ENCODE results near the gene CREBBP.
"Not testable (repeated sequence)": the region's sequence is repeated elsewhere in the genome, so short reads cannot be mapped to it uniquely, and the experiment has no call there.

CREBBP gene

GRCh38 chr16:3880623-3881498 is at the start of gene CREBBP:
TSS of gene CREBBP (minus strand) at chr16:3880713. CDS start at chr16:3879916, 797 bp downstream.
- peak; percentile 97 for DNase-seq (ENCODE audit: low spot score)

GRCh38 chr16:3927147-3927546 is 46.6 kb upstream of the CREBBP start:
- not testable (repeated sequence) for DNase-seq (ENCODE audit: low spot score)

GRCh38 chr16:3924763-3925162 is 44.2 kb upstream of the CREBBP start:
- DNase-seq (ENCODE audit: low spot score) = no peak

DNA sequence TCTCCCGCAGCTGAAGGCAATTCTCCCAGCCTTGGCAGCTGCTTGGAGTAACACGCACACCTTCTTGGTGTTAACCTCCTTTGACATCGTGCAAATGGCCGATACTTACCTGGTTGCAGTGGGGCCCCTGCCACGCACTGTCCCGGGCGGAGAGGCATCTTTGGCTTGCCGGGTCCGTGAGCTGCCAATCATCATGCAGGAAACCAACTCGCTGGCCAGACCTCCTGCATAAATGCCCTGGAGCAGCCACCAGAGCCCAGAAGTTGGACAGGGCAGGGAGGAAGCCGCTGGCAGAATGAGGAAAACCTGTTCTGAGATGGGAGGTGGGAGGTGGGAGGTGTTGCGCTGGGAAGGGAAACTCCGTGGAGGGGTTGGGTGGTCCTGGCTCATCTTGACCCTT is 41.7 kb upstream of the CREBBP start:
- DNase-seq (ENCODE audit: low spot score) = no peak

- DNase-seq (ENCODE audit: low spot score) = no peak
These were observed 39.7 kb upstream of the CREBBP start for GRCh38 chr16:3920206-3920605.

DNA sequence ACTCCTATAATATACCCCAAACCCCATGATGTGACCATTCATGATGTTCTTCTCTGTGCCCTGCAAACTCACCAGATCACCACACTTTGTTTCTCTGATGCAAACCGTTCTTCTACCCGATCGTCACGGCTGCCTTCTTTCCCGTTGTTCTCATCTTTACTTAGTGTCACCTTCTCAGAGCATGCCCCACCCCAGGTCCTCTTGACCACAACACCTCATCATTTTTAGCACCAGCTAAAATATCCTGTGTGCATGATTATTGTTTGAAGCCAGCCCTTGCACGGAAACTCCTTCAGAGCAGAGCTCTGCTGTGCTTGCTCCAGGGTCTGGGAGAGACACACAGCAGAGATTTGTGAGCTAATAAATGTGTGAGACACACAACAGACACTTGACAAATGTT is 38.9 kb upstream of the CREBBP start:
- DNase-seq (ENCODE audit: low spot score) = no peak

DNA sequence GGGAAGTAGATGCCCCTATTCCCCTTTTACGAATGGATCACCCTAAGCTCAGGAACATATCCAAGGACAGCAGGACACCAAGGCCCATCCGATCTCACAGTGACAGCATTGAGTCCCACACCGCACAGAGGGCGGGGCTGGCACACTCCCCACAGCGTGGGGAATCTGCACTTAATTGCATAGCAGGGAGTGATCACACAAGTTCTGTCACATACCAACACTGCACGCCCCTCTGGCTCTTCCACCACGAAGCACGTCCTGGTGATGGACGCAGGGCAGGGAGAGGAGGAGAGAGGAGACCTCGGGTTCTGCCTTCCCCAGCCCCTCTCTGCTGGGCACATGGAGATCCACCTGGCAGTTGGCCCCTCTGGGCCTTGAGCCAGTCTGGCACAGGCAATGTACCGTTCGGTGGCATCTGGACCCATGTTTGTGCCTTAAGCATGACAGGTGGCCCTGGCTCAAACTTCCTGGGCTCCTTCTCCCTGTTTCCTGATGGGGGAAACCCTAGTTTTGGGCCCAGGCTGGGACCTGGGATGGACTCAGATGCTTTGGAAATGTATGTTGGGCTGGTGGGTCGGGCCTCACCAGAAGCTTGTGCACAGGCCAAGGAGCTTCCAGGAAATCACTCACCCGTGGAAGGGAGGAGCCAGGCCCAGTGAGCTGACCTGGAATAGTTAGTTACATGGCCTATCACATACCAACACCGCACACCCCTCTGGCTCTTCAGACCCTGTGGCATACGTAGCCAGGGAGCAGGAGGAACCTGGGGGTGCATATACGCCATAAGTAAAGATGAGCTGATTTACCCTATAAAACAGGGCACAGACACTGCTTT is 35.1 kb upstream of the CREBBP start:
- DNase-seq (ENCODE audit: low spot score) = no peak

DNA sequence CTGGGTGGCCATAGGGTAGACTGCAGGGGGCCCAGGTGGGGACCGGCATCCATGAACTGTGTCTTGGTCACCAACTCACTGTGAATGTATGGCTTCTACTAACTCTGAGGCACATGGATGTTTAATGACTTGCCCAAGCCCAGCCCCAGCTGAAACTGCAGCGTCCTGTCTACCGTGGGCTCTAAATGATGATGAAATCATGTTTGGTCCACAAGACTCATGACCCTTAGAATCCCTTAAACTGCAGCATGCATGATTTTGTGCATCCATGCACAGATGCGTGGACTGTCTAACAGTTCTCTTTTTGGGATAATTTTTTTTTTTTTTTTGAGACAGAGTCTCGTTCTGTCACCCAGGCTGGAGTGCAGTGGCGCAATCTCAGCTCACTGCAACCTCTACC is 32.4 kb upstream of the CREBBP start:
- DNase-seq (ENCODE audit: low spot score) = no peak

- DNase-seq (ENCODE audit: low spot score) = no peak
These were observed 31.9 kb upstream of the CREBBP start for GRCh38 chr16:3912373-3912772.

- DNase-seq (ENCODE audit: low spot score) = not testable (repeated sequence)
These were observed 31.2 kb upstream of the CREBBP start for GRCh38 chr16:3911741-3912140.

GRCh38 chr16:3909791-3910583 is 29.5 kb upstream of the CREBBP start:
- no peak for DNase-seq (ENCODE audit: low spot score)

- DNase-seq (ENCODE audit: low spot score) = no peak
These were observed 28.5 kb upstream of the CREBBP start for GRCh38 chr16:3908951-3909437.

DNA sequence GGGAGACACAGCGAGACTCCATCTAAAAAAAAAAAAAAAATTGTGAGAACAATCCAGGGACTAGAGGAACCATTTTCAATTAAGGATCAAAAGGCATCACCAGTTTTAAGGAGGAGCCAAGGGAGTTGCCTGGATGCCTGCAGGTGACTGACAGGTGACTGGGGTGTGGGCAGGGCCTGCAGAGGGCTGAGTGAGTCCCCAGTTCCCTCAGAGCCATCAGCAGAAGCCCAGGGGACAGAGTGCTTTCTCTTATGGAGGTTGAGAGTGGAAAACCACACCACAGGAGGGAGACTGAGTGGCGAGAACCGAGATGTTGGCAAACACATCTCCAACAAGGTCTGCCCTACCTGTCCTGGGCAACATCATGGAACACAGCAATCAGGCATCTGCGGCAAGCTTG is 27.1 kb upstream of the CREBBP start:
- DNase-seq (ENCODE audit: low spot score) = no peak

- DNase-seq (ENCODE audit: low spot score) = no peak
These were observed 25.9 kb upstream of the CREBBP start for GRCh38 chr16:3906363-3906762.

GRCh38 chr16:3904875-3905274 is 24.4 kb upstream of the CREBBP start:
- DNase-seq (ENCODE audit: low spot score) = no peak

GRCh38 chr16:3890091-3890490 is 9.6 kb upstream of the CREBBP start:
- DNase-seq (ENCODE audit: low spot score) = no peak

DNA sequence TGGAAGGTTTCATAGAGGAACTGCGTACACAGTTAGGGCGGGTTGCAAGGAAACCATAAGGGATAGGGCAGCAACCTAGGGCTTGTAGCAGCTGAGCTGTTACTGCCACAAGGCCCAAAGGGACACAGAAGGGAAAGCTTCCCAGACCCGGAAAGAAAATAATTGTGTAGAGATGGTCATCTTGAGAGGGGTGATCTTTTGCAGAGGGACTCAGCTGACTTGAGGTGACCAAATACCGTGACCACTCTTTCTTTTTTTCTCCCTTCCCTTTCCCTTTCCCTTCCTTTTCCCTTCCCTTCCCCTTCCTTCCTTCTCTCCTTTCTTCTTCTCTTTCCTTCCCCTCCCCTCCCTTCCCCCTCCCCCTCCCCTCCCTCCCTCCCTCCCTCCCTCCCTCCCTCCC is 8.5 kb upstream of the CREBBP start:
- no peak for DNase-seq (ENCODE audit: low spot score)

DNA sequence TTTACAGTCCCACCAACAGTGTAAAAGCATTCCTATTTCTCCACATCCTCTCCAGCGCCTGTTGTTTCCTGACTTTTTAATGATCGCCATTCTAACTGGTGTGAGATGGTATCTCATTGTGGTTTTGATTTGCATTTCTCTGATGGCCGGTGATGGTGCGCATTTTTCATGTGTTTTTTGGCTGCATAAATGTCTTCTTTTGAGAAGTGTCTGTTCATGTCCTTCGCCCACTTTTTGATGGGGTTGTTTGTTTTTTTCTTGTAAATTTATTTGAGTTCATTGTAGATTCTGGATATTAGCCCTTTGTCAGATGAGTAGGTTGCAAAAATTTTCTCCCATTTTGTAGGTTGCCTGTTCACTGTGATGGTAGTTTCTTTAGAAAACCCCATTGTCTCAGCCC is 5.5 kb upstream of the CREBBP start:
- DNase-seq (ENCODE audit: low spot score) = not testable (repeated sequence)

DNA sequence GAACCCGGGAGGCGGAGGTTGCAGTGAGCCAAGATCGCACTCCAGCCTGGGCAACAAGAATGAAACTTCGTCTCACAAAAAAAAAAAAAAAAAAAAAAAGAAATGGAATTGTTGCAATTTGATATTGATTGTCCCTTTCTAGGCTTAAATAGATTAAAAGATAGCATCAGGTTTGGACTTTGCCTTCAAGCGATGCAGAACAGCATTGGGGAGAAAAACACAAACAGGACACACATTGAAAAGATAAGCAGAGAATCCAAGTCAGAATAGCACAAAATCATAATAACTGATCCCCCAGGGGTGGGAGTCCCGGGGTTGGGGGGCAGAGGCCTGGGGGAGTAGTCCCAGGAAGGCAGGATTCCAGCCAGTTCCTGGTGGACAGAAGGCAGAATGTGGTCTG is 3.9 kb upstream of the CREBBP start:
- DNase-seq (ENCODE audit: low spot score) = no peak

GRCh38 chr16:3882531-3882930 is 2.0 kb upstream of the CREBBP start:
- no peak for DNase-seq (ENCODE audit: low spot score)

GRCh38 chr16:3881499-3881990 is 1.0 kb upstream of the CREBBP start:
- DNase-seq (ENCODE audit: low spot score) = no peak

Data from AG20443 (cell line).